CD14-positive monocyte (primary cell): Measurements from ENCODE around the gene DCTD. TPM values are rescaled to one million over a fixed set of nuclear protein-coding genes. Genes with fewer than 3 reads are reported as not detected.

Experiments
- DNase-seq, 3 donors: peaks; one replicate each; pipeline ENCODE4 v3.0.0-alpha.2; 2011 to 2022
- H2AFZ ChIP-seq: 2 replicates; pipeline ENCODE4 v1.6.0; 2012; ENCODE audit warnings: mild to moderate bottlenecking, low read depth, low read length, inconsistent platforms; ENCODE audit not compliant: insufficient read depth, poor library complexity, severe bottlenecking
- H3K27ac ChIP-seq, 2 donors: 1 replicate in 1 of 2; 2 replicates in 1 of 2; pipeline ENCODE4 v1.5.1; 2012 to 2013; ENCODE audit warnings: low read length in 2 of 2, control low read depth in 1 of 2, inconsistent platforms in 1 of 2, low read depth in 1 of 2, mild to moderate bottlenecking in 1 of 2
- H3K27me3 ChIP-seq, 2 donors: one replicate each; pipeline versions ENCODE4 v1.6.0 to v1.6.1; 2011 to 2013; ENCODE audit warnings: low read length in 2 of 2; ENCODE audit not compliant: control insufficient read depth in 2 of 2, insufficient read depth in 2 of 2
- H3K36me3 ChIP-seq, 2 donors: replicated peaks in 1 of 2; 1 replicate in 1 of 2; 2 replicates in 1 of 2; pipeline versions ENCODE4 v1.5.1 to v1.6.1; 2012 to 2013; ENCODE audit warnings: low read length in 2 of 2, control low read depth in 1 of 2, inconsistent platforms in 1 of 2, mild to moderate bottlenecking in 1 of 2; ENCODE audit not compliant: insufficient read depth in 2 of 2, control insufficient read depth in 1 of 2
- H3K4me1 ChIP-seq, 2 donors: 1 replicate in 1 of 2; 2 replicates in 1 of 2; pipeline versions ENCODE4 v1.5.1 to v1.6.1; 2012 to 2013; ENCODE audit warnings: low read length in 2 of 2, control low read depth in 1 of 2, inconsistent platforms in 1 of 2, mild to moderate bottlenecking in 1 of 2, moderate library complexity in 1 of 2; ENCODE audit not compliant: insufficient read depth in 2 of 2, control insufficient read depth in 1 of 2
- H3K4me2 ChIP-seq: replicated peaks from 2 replicates; pipeline ENCODE3; 2012; ENCODE audit warnings: low read length, moderate library complexity, mild to moderate bottlenecking; ENCODE audit not compliant: poor library complexity, severe bottlenecking; ENCODE audit errors: extremely low read depth
- H3K4me3 ChIP-seq, 3 experiments: fragments of 200-600 bp in 1 of 3; sonication (generic) in 1 of 3; replicated peaks in 1 of 3; 1 replicate in 2 of 3; 2 replicates in 1 of 3; pipeline ENCODE4 v1.5.1; 2011 to 2013; ENCODE audit warnings: low read length in 3 of 3, mild to moderate bottlenecking in 3 of 3, control low read depth in 2 of 3, low read depth in 2 of 3, inconsistent platforms in 1 of 3, moderate library complexity in 1 of 3
- H3K79me2 ChIP-seq: 2 replicates; pipeline ENCODE4 v1.6.0; 2012; ENCODE audit warnings: mild to moderate bottlenecking, control low read depth, inconsistent platforms, low read length, moderate library complexity; ENCODE audit not compliant: insufficient read depth
- H3K9ac ChIP-seq: 2 replicates; pipeline ENCODE4 v1.6.0; 2017; ENCODE audit warnings: low read length, mild to moderate bottlenecking; ENCODE audit not compliant: insufficient read depth, poor library complexity, severe bottlenecking
- H3K9me3 ChIP-seq, 2 donors: replicated peaks in 1 of 2; 1 replicate in 1 of 2; 2 replicates in 1 of 2; pipeline versions ENCODE4 v1.5.1 to v1.6.1; 2012 to 2013; ENCODE audit warnings: low read length in 2 of 2, control low read depth in 1 of 2; ENCODE audit not compliant: control insufficient read depth in 1 of 2, insufficient read depth in 1 of 2
- H4K20me1 ChIP-seq: 2 replicates; pipeline ENCODE4 v1.6.0; 2012; ENCODE audit warnings: mild to moderate bottlenecking, low read length, control low read depth, moderate library complexity; ENCODE audit not compliant: insufficient read depth
- H3K27ac Mint-ChIP-seq, 7 donors: one replicate each; pipeline ENCODE4 v1.8.0; 2020; ENCODE audit warnings: mild to moderate bottlenecking in 7 of 7, mixed read lengths in 7 of 7, moderate library complexity in 6 of 7, inconsistent platforms in 2 of 7
- H3K27me3 Mint-ChIP-seq, 3 donors: one replicate each; pipeline ENCODE4 v1.8.0; 2021 to 2022; ENCODE audit warnings: low read depth in 3 of 3, mild to moderate bottlenecking in 3 of 3, mixed read lengths in 3 of 3, moderate library complexity in 3 of 3, inconsistent platforms in 1 of 3
- H3K36me3 Mint-ChIP-seq, 2 donors: one replicate each; pipeline ENCODE4 v1.8.0; 2020; ENCODE audit warnings: mixed read lengths in 2 of 2, inconsistent platforms in 1 of 2, mild to moderate bottlenecking in 1 of 2
- H3K4me1 Mint-ChIP-seq: one replicate; pipeline ENCODE4 v1.8.0; 2020; ENCODE audit warnings: mild to moderate bottlenecking, mixed read lengths
- H3K4me3 Mint-ChIP-seq, 2 donors: one replicate each; pipeline ENCODE4 v1.8.0; 2020; ENCODE audit warnings: mild to moderate bottlenecking in 2 of 2, mixed read lengths in 2 of 2, moderate library complexity in 1 of 2
- H3K9me3 Mint-ChIP-seq, 7 donors: one replicate each; pipeline ENCODE4 v1.8.0; 2020 to 2022; ENCODE audit warnings: mixed read lengths in 7 of 7, mild to moderate bottlenecking in 6 of 7, moderate library complexity in 6 of 7, inconsistent platforms in 2 of 7
- WGBS: methylation state at CpG from one replicate; pipeline ENCODE4 v1.1.5; 2013; ENCODE audit warnings: missing lambda C conversion rate; ENCODE audit not compliant: insufficient coverage; 5-methylcytosine and 5-hydroxymethylcytosine counted together
- intact Hi-C, 2 donors: fragments of 100-400 bp; cut with micrococcal nuclease; formaldehyde crosslinking; loops; one replicate each; pipeline versions ENCODE4 v1.15.0 to v1.15.1; 2023
- polyA plus RNA-seq, 3 donors: library from polyadenylated mRNA; depleted of rRNA in 1 of 3; unstranded in 2 of 3; stranded (reverse) in 1 of 3; fragments of 300-500 nt in 2 of 3; fragments of >200 nt in 1 of 3; fragmentation: Illumina TruSeq in 2 of 3; gene quantifications; 1 replicate in 2 of 3; 2 replicates in 1 of 3; pipeline ENCODE4 v1.2.3, GENCODE V29; 2012 to 2021
- TF ChIP-seq, protein P1 (sequence below): fragments of 200-600 bp; IDR thresholded peaks from one replicate; pipeline ENCODE4 v1.8.0; 2022; ENCODE audit warnings: antibody characterized with exemption, mild to moderate bottlenecking

DCTD gene
- polyA plus RNA-seq, 3 donors: 45.8 to 49.9 (median 47.8) TPM

- Histone ChIP-seq H3K4me1 (no peaks in the 10 kb centered on the region), H2AFZ (no peak overlapping the region), H3K9ac (no peak overlapping the region), H3K4me3 (no peak overlapping the region), H4K20me1 (no peaks in the 10 kb centered on the region), H3K27ac (no peak overlapping the region), H3K36me3 (no peaks in the 10 kb centered on the region), H3K27me3 (no peaks in the 10 kb centered on the region), H3K79me2 (no peaks in the 10 kb centered on the region), H3K4me2 (no peak overlapping the region), H3K9me3 (peaks cover 0 to 2% of the 10 kb centered on the region in 2 donors)
- WGBS: 94% methylated on average over 24 of the region's 27 CpGs
- Mint-ChIP-seq H3K4me1 (peaks cover 3% of the 10 kb centered on the region), H3K36me3 (no peaks in the 10 kb centered on the region), H3K27ac (no peak overlapping the region), H3K27me3 (peaks cover 7 to 9% (median 8%) of the 10 kb centered on the region in 3 donors), H3K9me3 (peaks cover 2 to 4% (median 3%) of the 10 kb centered on the region in 7 donors), H3K4me3 (no peak overlapping the region)
- intact Hi-C loops: no loop called here
- TF ChIP-seq, protein P1, sequence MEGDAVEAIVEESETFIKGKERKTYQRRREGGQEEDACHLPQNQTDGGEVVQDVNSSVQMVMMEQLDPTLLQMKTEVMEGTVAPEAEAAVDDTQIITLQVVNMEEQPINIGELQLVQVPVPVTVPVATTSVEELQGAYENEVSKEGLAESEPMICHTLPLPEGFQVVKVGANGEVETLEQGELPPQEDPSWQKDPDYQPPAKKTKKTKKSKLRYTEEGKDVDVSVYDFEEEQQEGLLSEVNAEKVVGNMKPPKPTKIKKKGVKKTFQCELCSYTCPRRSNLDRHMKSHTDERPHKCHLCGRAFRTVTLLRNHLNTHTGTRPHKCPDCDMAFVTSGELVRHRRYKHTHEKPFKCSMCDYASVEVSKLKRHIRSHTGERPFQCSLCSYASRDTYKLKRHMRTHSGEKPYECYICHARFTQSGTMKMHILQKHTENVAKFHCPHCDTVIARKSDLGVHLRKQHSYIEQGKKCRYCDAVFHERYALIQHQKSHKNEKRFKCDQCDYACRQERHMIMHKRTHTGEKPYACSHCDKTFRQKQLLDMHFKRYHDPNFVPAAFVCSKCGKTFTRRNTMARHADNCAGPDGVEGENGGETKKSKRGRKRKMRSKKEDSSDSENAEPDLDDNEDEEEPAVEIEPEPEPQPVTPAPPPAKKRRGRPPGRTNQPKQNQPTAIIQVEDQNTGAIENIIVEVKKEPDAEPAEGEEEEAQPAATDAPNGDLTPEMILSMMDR: no peak
- DNase-seq: no peak
These were observed 69.4 kb downstream of the DCTD start for GRCh38 chr4:182847576-182848450.

DNA sequence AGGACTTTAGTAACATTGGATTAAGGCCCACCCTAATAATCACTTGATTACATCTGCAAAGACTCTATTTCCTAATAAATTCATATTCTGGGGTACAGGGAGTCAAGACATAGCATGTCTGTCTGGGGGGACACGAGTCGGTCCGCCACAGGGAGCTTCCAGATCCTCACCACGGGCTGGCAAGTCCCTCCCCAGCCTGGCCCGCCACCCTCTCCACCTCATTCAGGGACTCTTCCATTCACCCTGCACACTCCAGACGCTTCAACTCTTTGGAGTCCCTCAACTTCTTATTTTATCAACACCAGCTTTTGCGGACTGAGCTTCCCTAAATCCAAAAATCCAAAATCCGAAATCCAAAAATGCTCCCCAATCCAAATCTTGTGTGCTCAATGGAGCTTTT is 71.2 kb downstream of the DCTD start:
- intact Hi-C loops: no loop called here
- no peaks in the 10 kb centered on the region for H3K9me3 ChIP-seq
- no peak overlapping the region for H2AFZ ChIP-seq
- H3K4me3 ChIP-seq: no peak overlapping the region
- no peaks in the 10 kb centered on the region for H3K36me3 Mint-ChIP-seq
- no peaks in the 10 kb centered on the region for H3K27me3 ChIP-seq
- no peaks in the 10 kb centered on the region for H3K36me3 ChIP-seq
- H3K4me2 ChIP-seq: no peak overlapping the region
- 95% methylated on average over 7 of the region's 8 CpGs for WGBS
- no peaks in the 10 kb centered on the region for H4K20me1 ChIP-seq
- no peak overlapping the region for H3K4me3 Mint-ChIP-seq
- peaks cover 7 to 9% (median 9%) of the 10 kb centered on the region in 3 donors for H3K27me3 Mint-ChIP-seq
- no peak for DNase-seq
- TF ChIP-seq, protein P1: no peak
- no peak overlapping the region for H3K27ac Mint-ChIP-seq
- H3K9me3 Mint-ChIP-seq: peaks cover 0 to 1% (median 0%) of the 10 kb centered on the region in 7 donors
- no peak overlapping the region for H3K27ac ChIP-seq
- no peaks in the 10 kb centered on the region for H3K79me2 ChIP-seq
- peaks cover 3% of the 10 kb centered on the region for H3K4me1 Mint-ChIP-seq
- no peak overlapping the region for H3K9ac ChIP-seq
- H3K4me1 ChIP-seq: no peaks in the 10 kb centered on the region
